K562 (cell line): Measurements from ENCODE around the gene NCOA1. TPM values are rescaled to one million over a fixed set of nuclear protein-coding genes. Genes with fewer than 3 reads are reported as not detected.

ENCODE experiments used
- COPS2 ChIP-seq: fragments of 450-650 bp; conservative IDR thresholded peaks from 2 replicates; pipeline ENCODE4 v1.6.1; 2016; ENCODE audit warnings: mild to moderate bottlenecking, moderate library complexity
- ILK ChIP-seq: fragments of 450-650 bp; IDR thresholded peaks from 2 replicates; pipeline ENCODE4 v1.6.1; 2016; ENCODE audit warnings: missing genetic modification characterization, low read depth, mild to moderate bottlenecking, missing compliant biosample characterization, moderate library complexity, borderline replicate concordance
- KDM1A ChIP-seq, 2 experiments: fragments of 450-650 bp; IDR thresholded peaks; 2 replicates each; pipeline ENCODE4 v1.6.1; 2016; ENCODE audit warnings: mild to moderate bottlenecking in 2 of 2
- OTX1 ChIP-seq: fragments of 450-650 bp; formaldehyde crosslinking; IDR thresholded peaks from 2 replicates; pipeline ENCODE4 v1.4.0; 2022; ENCODE audit warnings: mild to moderate bottlenecking
- SIX5 ChIP-seq, 2 experiments: IDR thresholded peaks; 2 replicates each; pipeline ENCODE4 v1.6.1; 2011; ENCODE audit warnings: low read length in 2 of 2, borderline replicate concordance in 1 of 2, low read depth in 1 of 2, mild to moderate bottlenecking in 1 of 2, moderate library complexity in 1 of 2; ENCODE audit not compliant: insufficient read depth in 1 of 2
- SLC30A9 ChIP-seq: fragments of 250-450 bp; sonication (Bioruptor Pico); IDR thresholded peaks from 2 replicates; pipeline ENCODE4 v1.8.0; 2022; ENCODE audit warnings: mild to moderate bottlenecking, moderate library complexity
- SNRNP70 ChIP-seq: fragments of 200-400 bp; formaldehyde crosslinking; optimal IDR thresholded peaks from 2 replicates; pipeline ENCODE3; 2017; ENCODE audit warnings: low read depth, low read length
- TAF1 ChIP-seq: IDR thresholded peaks from 2 replicates; pipeline ENCODE4 v1.6.1; 2011; ENCODE audit warnings: mild to moderate bottlenecking, low read length, moderate library complexity; ENCODE audit not compliant: insufficient read depth, control insufficient read depth, severe bottlenecking; ENCODE audit errors: extremely low read depth
- TEAD2 ChIP-seq: fragments of 450-650 bp; IDR thresholded peaks from 2 replicates; pipeline ENCODE4 v1.6.1; 2016; ENCODE audit warnings: missing genetic modification characterization, control low read depth, missing compliant biosample characterization
- ZNF212 ChIP-seq: fragments of 450-650 bp; formaldehyde crosslinking; IDR thresholded peaks from 2 replicates; pipeline ENCODE4 v1.4.0; 2020; ENCODE audit warnings: mild to moderate bottlenecking
- ZNF668 ChIP-seq: fragments of 250-450 bp; sonication (Bioruptor Pico); IDR thresholded peaks from 2 replicates; pipeline ENCODE4 v1.8.0; 2022; ENCODE audit warnings: mild to moderate bottlenecking, inconsistent platforms
- ZZZ3 ChIP-seq: fragments of 450-650 bp; IDR thresholded peaks from 2 replicates; pipeline ENCODE4 v1.6.1; 2016; ENCODE audit warnings: antibody characterized with exemption, mild to moderate bottlenecking, moderate library complexity
- polyA plus RNA-seq, 8 experiments: library from polyadenylated mRNA; depleted of rRNA in 4 of 8; stranded (reverse) in 5 of 8; unstranded in 3 of 8; fragments of >200 nt; fragmentation: Nextera tagmentation in 2 of 8; fragmentation: Illumina TruSeq in 1 of 8; extraction: Ambion mirVana in 2 of 8; extraction: Trizol in 1 of 8; gene quantifications; 2 replicates each; pipeline versions ENCODE4 v1.2.1 to v1.2.3, GENCODE V29; 2011 to 2014; ENCODE audit warnings: inconsistent platforms in 1 of 8, missing spikeins in 1 of 8
- total RNA-seq, 7 experiments: library from RNA; depleted of rRNA in 6 of 7; stranded (reverse); fragments of >200 nt in 6 of 7; fragmentation: Illumina TruSeq in 2 of 7; extraction: Trizol in 2 of 7; gene quantifications; 2 replicates each; pipeline versions ENCODE4 v1.2.1 to v1.2.3, GENCODE V29; 2011 to 2021; ENCODE audit warnings: low replicate concordance in 1 of 7
- TF ChIP-seq, protein P1 (sequence below): fragments of 150-350 bp; IDR thresholded peaks from 2 replicates; pipeline ENCODE4 v1.6.1; 2014; ENCODE audit warnings: low read depth, mild to moderate bottlenecking, low read length, borderline replicate concordance
- TF ChIP-seq, protein P2 (sequence below): fragments of 200-400 bp; formaldehyde crosslinking; IDR thresholded peaks from 2 replicates; pipeline ENCODE4 v1.6.1; 2017; ENCODE audit warnings: mild to moderate bottlenecking, low read depth, low read length, moderate library complexity
- TF ChIP-seq, protein P3 (sequence below): fragments of 250-450 bp; sonication (Bioruptor Pico); IDR thresholded peaks from 2 replicates; pipeline ENCODE4 v1.4.0; 2020; ENCODE audit warnings: mild to moderate bottlenecking, moderate library complexity, borderline replicate concordance
- TF ChIP-seq, protein P4 (sequence below): fragments of 250-450 bp; sonication (Bioruptor Pico); IDR thresholded peaks from 2 replicates; pipeline ENCODE4 v1.8.0; 2021; ENCODE audit warnings: mild to moderate bottlenecking, moderate library complexity

NCOA1 gene
- total and polyA plus RNA-seq, 9 of the 15 experiments (the other 6 are each of a cell fraction or from before 2014, with no cell fraction given): 4.9 to 25.7 (median 17.0) TPM

DNA sequence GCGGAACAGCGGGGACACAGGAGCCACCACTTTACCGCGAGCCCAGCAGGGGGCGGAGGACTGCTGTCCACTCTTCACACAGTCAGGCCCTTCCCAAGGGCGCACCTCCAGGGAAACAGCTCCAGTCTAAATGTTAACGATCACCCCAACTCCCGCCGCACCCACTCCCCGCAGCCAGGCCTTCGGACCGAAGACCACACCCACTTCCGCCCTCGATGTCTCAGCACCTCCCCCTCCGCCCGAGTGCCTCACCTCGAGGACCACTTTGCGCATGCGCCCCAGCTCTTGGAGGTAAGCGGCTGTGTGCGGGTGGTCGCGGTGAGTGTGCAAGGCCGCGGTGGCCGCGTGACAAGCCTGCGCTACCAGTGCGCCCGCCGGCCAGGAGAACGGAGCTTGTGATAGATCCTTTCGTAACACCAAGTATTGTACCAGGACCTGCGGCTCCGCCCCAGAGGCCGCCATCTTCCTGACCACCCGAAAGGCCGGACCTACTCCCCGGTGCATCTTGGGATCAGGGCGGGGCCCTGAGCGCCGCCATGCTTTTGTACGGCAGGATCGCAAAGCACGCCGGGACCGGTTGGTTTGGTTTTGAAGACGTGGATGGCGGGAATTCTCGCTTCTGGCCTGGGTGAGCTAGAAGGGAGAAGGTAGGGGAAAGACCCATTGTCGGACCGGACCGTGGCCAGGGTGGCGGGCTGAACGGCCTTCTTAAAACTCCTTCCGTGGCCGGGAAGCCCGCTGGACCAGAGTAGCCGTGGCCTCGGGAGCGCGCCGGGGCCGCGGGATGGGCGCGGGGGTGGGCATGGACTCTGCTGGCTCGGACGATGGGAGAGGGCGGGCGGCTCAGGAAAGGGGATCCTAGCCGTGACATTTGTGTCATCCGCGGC lies 302.1 kb downstream of the NCOA1 start, which contains the start of the genes CENPO and PTRHD1 (continued):
- peak; percentile 51; a peak in 2 of 4 replicates for TF ChIP-seq SIX5 (IDR thresholded peaks at IDR 0.05; ENCODE audit: borderline replicate concordance in 1 of 2, insufficient read depth in 1 of 2, low read depth in 1 of 2, low read length in 2 of 2)
- no peak for TF ChIP-seq SNRNP70
- TF ChIP-seq COPS2: no peak
- TF ChIP-seq ILK (tag): no peak
- no peak for TF ChIP-seq ZNF212
- TF ChIP-seq TAF1: peak; percentile 88
- TF ChIP-seq, protein P1, sequence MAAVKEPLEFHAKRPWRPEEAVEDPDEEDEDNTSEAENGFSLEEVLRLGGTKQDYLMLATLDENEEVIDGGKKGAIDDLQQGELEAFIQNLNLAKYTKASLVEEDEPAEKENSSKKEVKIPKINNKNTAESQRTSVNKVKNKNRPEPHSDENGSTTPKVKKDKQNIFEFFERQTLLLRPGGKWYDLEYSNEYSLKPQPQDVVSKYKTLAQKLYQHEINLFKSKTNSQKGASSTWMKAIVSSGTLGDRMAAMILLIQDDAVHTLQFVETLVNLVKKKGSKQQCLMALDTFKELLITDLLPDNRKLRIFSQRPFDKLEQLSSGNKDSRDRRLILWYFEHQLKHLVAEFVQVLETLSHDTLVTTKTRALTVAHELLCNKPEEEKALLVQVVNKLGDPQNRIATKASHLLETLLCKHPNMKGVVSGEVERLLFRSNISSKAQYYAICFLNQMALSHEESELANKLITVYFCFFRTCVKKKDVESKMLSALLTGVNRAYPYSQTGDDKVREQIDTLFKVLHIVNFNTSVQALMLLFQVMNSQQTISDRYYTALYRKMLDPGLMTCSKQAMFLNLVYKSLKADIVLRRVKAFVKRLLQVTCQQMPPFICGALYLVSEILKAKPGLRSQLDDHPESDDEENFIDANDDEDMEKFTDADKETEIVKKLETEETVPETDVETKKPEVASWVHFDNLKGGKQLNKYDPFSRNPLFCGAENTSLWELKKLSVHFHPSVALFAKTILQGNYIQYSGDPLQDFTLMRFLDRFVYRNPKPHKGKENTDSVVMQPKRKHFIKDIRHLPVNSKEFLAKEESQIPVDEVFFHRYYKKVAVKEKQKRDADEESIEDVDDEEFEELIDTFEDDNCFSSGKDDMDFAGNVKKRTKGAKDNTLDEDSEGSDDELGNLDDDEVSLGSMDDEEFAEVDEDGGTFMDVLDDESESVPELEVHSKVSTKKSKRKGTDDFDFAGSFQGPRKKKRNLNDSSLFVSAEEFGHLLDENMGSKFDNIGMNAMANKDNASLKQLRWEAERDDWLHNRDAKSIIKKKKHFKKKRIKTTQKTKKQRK: no peak
- TF ChIP-seq SLC30A9 (CRISPR knock-in tag): no peak
- TF ChIP-seq ZNF668: 0 out of 2 replicates have a peak, but pooled peaks have one; percentile 33
- TF ChIP-seq KDM1A (IDR thresholded peaks at IDR 0.05): no peak
- TF ChIP-seq, protein P2, sequence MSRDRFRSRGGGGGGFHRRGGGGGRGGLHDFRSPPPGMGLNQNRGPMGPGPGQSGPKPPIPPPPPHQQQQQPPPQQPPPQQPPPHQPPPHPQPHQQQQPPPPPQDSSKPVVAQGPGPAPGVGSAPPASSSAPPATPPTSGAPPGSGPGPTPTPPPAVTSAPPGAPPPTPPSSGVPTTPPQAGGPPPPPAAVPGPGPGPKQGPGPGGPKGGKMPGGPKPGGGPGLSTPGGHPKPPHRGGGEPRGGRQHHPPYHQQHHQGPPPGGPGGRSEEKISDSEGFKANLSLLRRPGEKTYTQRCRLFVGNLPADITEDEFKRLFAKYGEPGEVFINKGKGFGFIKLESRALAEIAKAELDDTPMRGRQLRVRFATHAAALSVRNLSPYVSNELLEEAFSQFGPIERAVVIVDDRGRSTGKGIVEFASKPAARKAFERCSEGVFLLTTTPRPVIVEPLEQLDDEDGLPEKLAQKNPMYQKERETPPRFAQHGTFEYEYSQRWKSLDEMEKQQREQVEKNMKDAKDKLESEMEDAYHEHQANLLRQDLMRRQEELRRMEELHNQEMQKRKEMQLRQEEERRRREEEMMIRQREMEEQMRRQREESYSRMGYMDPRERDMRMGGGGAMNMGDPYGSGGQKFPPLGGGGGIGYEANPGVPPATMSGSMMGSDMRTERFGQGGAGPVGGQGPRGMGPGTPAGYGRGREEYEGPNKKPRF: no peak
- TF ChIP-seq, protein P3, sequence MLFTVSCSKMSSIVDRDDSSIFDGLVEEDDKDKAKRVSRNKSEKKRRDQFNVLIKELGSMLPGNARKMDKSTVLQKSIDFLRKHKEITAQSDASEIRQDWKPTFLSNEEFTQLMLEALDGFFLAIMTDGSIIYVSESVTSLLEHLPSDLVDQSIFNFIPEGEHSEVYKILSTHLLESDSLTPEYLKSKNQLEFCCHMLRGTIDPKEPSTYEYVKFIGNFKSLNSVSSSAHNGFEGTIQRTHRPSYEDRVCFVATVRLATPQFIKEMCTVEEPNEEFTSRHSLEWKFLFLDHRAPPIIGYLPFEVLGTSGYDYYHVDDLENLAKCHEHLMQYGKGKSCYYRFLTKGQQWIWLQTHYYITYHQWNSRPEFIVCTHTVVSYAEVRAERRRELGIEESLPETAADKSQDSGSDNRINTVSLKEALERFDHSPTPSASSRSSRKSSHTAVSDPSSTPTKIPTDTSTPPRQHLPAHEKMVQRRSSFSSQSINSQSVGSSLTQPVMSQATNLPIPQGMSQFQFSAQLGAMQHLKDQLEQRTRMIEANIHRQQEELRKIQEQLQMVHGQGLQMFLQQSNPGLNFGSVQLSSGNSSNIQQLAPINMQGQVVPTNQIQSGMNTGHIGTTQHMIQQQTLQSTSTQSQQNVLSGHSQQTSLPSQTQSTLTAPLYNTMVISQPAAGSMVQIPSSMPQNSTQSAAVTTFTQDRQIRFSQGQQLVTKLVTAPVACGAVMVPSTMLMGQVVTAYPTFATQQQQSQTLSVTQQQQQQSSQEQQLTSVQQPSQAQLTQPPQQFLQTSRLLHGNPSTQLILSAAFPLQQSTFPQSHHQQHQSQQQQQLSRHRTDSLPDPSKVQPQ (CRISPR knock-in tag): no peak
- no peak for TF ChIP-seq OTX1
- TF ChIP-seq TEAD2 (tag): no peak
- TF ChIP-seq, protein P4, sequence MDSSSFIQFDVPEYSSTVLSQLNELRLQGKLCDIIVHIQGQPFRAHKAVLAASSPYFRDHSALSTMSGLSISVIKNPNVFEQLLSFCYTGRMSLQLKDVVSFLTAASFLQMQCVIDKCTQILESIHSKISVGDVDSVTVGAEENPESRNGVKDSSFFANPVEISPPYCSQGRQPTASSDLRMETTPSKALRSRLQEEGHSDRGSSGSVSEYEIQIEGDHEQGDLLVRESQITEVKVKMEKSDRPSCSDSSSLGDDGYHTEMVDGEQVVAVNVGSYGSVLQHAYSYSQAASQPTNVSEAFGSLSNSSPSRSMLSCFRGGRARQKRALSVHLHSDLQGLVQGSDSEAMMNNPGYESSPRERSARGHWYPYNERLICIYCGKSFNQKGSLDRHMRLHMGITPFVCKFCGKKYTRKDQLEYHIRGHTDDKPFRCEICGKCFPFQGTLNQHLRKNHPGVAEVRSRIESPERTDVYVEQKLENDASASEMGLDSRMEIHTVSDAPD: no peak
- no peak for TF ChIP-seq ZZZ3
